ENCODE results near the gene LRIT3.

LRIT3 gene

GRCh38 chr4:109916027-109916409 lies 68.1 kb downstream of the LRIT3 start:
- Histone ChIP-seq H2AFZ (no peak overlapping the region), H3K9ac (no peak overlapping the region), H3K36me3 (ENCODE audit: control insufficient read depth, insufficient read depth, low read length) (no peaks in the 10 kb centered on the region), H3K27me3 (ENCODE audit: control insufficient read depth, insufficient read depth, low read length) (no peaks in the 10 kb centered on the region), H3K9me3 (ENCODE audit: control insufficient read depth, low read length) (no peaks in the 10 kb centered on the region), H3K4me2 (ENCODE audit: low read length) (no peak overlapping the region), H3K27ac (no peak overlapping the region), H3K4me1 (peaks cover 7% of the 10 kb centered on the region), H3K79me2 (no peaks in the 10 kb centered on the region), H3K4me3 (ENCODE audit: low read depth, low read length) (no peak overlapping the region)
- TF ChIP-seq CTCF (IDR thresholded peaks at IDR 0.05), result no peak

GRCh38 chr4:109921384-109921808 lies 73.5 kb downstream of the LRIT3 start:
- no peak for TF ChIP-seq CTCF (IDR thresholded peaks at IDR 0.05)
- H3K4me1 ChIP-seq, result no peaks in the 10 kb centered on the region
- H3K36me3 ChIP-seq (ENCODE audit: control insufficient read depth, insufficient read depth, low read length), result no peaks in the 10 kb centered on the region
- H2AFZ ChIP-seq, result no peak overlapping the region
- no peak overlapping the region for H3K9ac ChIP-seq
- no peak overlapping the region for H3K4me3 ChIP-seq (ENCODE audit: low read depth, low read length)
- H3K27ac ChIP-seq, result no peak overlapping the region
- no peaks in the 10 kb centered on the region for H3K27me3 ChIP-seq (ENCODE audit: control insufficient read depth, insufficient read depth, low read length)
- no peaks in the 10 kb centered on the region for H3K79me2 ChIP-seq
- H3K4me2 ChIP-seq (ENCODE audit: low read length), result no peak overlapping the region
- H3K9me3 ChIP-seq (ENCODE audit: control insufficient read depth, low read length), result no peaks in the 10 kb centered on the region

All from parathyroid adenoma (tissue), 2 donors.